GM12875 (cell line): ENCODE results near the gene KRT1.

Source experiments
- H3K4me3 ChIP-seq: one replicate; pipeline ENCODE4 v1.5.1; 2011; ENCODE audit warnings: low read depth, low read length, control low read depth
- CTCF ChIP-seq: IDR thresholded peaks from 2 replicates; pipeline ENCODE4 v1.5.1; 2011; ENCODE audit warnings: low read depth, mild to moderate bottlenecking, control low read depth, inconsistent platforms, low read length, moderate library complexity, borderline replicate concordance; ENCODE audit not compliant: insufficient read depth

The KRT1 gene

GRCh38 chr12:52693261-52693660 is 13.1 kb upstream of the KRT1 start:
- no peak for TF ChIP-seq CTCF
- no peak overlapping the region for H3K4me3 ChIP-seq

- no peak for TF ChIP-seq CTCF
- H3K4me3 ChIP-seq = no peak overlapping the region
Observed at GRCh38 chr12:52692254-52692653, 12.0 kb upstream of the KRT1 start.

- no peak for TF ChIP-seq CTCF
- no peak overlapping the region for H3K4me3 ChIP-seq
Observed at GRCh38 chr12:52691841-52692150, 11.6 kb upstream of the KRT1 start.

GRCh38 chr12:52691076-52691840 is 11.1 kb upstream of the KRT1 start:
- H3K4me3 ChIP-seq = no peak overlapping the region
- TF ChIP-seq CTCF = no peak

- no peak overlapping the region for H3K4me3 ChIP-seq
- no peak for TF ChIP-seq CTCF
Observed at GRCh38 chr12:52690351-52691075, 10.3 kb upstream of the KRT1 start.

GRCh38 chr12:52689936-52690335 is 9.7 kb upstream of the KRT1 start:
- no peak for TF ChIP-seq CTCF
- H3K4me3 ChIP-seq = no peak overlapping the region

GRCh38 chr12:52689239-52689638 is 9.0 kb upstream of the KRT1 start:
- H3K4me3 ChIP-seq = no peak overlapping the region
- no peak for TF ChIP-seq CTCF
